NT2/D1 (cell line): ENCODE data around the gene FHAD1.

ENCODE experiments used
- DNase-seq: peaks from one replicate; pipeline ENCODE4 v3.0.0-alpha.2; 2011; ENCODE audit warnings: low read depth, low spot score
- H3K27me3 ChIP-seq: 2 replicates; pipeline ENCODE4 v1.6.0; 2011; ENCODE audit warnings: mild to moderate bottlenecking; ENCODE audit not compliant: insufficient read length, insufficient read depth
- H3K36me3 ChIP-seq: 2 replicates; pipeline ENCODE4 v1.6.1; 2011; ENCODE audit warnings: mild to moderate bottlenecking, low read length, mixed read lengths; ENCODE audit not compliant: insufficient read depth, insufficient read length
- H3K4me1 ChIP-seq: 2 replicates; pipeline ENCODE4 v1.5.1; 2011; ENCODE audit not compliant: insufficient read depth, insufficient read length
- H3K4me3 ChIP-seq: 2 replicates; pipeline ENCODE4 v1.5.1; 2011; ENCODE audit warnings: low read depth; ENCODE audit not compliant: insufficient read length
- H3K9ac ChIP-seq: 2 replicates; pipeline ENCODE4 v1.6.0; 2011; ENCODE audit warnings: low read depth; ENCODE audit not compliant: insufficient read length
- H3K9me3 ChIP-seq: 2 replicates; pipeline ENCODE4 v1.5.1; 2011; ENCODE audit warnings: mild to moderate bottlenecking, low read length; ENCODE audit not compliant: insufficient read depth
- SUZ12 ChIP-seq: IDR thresholded peaks from 2 replicates; pipeline ENCODE4 v1.6.1; 2011; ENCODE audit not compliant: insufficient read length, insufficient read depth; ENCODE audit errors: extremely low read depth
- YY1 ChIP-seq: IDR thresholded peaks from 2 replicates; pipeline ENCODE4 v1.6.1; 2011; ENCODE audit not compliant: insufficient read length, insufficient read depth
- ZNF274 ChIP-seq: IDR thresholded peaks from 2 replicates; pipeline ENCODE4 v1.6.1; 2011; ENCODE audit warnings: mild to moderate bottlenecking, low read depth, low read length

The FHAD1 gene

GRCh38 chr1:15218287-15219279 is 28.4 kb upstream of the FHAD1 start:
- H3K4me1 ChIP-seq, result no peaks in the 10 kb centered on the region
- H3K36me3 ChIP-seq, result peaks cover 5% of the 10 kb centered on the region
- peaks cover 10% of the 10 kb centered on the region; the same call in 1 of the 2 replicates for H3K9me3 ChIP-seq
- TF ChIP-seq SUZ12 (no peak), ZNF274 (no peak), YY1 (no peak)
- H3K4me3 ChIP-seq, result no peak overlapping the region
- no peaks in the 10 kb centered on the region for H3K27me3 ChIP-seq
- H3K9ac ChIP-seq, result no peak overlapping the region
- no peak for DNase-seq

- H3K9ac ChIP-seq, result no peak overlapping the region
Observed at GRCh38 chr1:15219280-15220023, 27.6 kb upstream of the FHAD1 start.

GRCh38 chr1:15220024-15220392 is 27.0 kb upstream of the FHAD1 start:
- TF ChIP-seq SUZ12, result no peak
- no peak for TF ChIP-seq YY1
- TF ChIP-seq ZNF274, result no peak
- peaks cover 4% of the 10 kb centered on the region for H3K36me3 ChIP-seq
- no peaks in the 10 kb centered on the region for H3K4me1 ChIP-seq
- DNase-seq, result no peak
- no peak overlapping the region for H3K9ac ChIP-seq
- H3K9me3 ChIP-seq, result peaks cover 10% of the 10 kb centered on the region; the same call in 1 of the 2 replicates
- H3K4me3 ChIP-seq, result no peak overlapping the region
- H3K27me3 ChIP-seq, result no peaks in the 10 kb centered on the region

More at GRCh38 chr1:15219280-15220023, 27.6 kb upstream of the FHAD1 start:
- H3K4me3 ChIP-seq, result no peak overlapping the region
- H3K36me3 ChIP-seq, result peaks cover 5% of the 10 kb centered on the region
- no peak for DNase-seq
- H3K4me1 ChIP-seq, result no peaks in the 10 kb centered on the region
- peaks cover 10% of the 10 kb centered on the region; the same call in 1 of the 2 replicates for H3K9me3 ChIP-seq
- no peaks in the 10 kb centered on the region for H3K27me3 ChIP-seq
- TF ChIP-seq ZNF274, result no peak
- TF ChIP-seq SUZ12, result no peak
- no peak for TF ChIP-seq YY1

- no peak for TF ChIP-seq ZNF274
- no peak for TF ChIP-seq YY1
- TF ChIP-seq SUZ12, result no peak
- no peak for DNase-seq
- Histone ChIP-seq H3K9ac (no peak overlapping the region), H3K36me3 (no peaks in the 10 kb centered on the region), H3K4me1 (no peaks in the 10 kb centered on the region), H3K4me3 (no peak overlapping the region), H3K9me3 (peaks cover 10% of the 10 kb centered on the region; the same call in 1 of the 2 replicates), H3K27me3 (no peaks in the 10 kb centered on the region)
Observed at GRCh38 chr1:15220825-15221431, 26.1 kb upstream of the FHAD1 start.

GRCh38 chr1:15222653-15223303 is 24.2 kb upstream of the FHAD1 start:
- Histone ChIP-seq H3K9me3 (peaks cover 10% of the 10 kb centered on the region; the same call in 1 of the 2 replicates), H3K9ac (no peak overlapping the region), H3K27me3 (no peaks in the 10 kb centered on the region), H3K4me3 (no peak overlapping the region), H3K36me3 (no peaks in the 10 kb centered on the region), H3K4me1 (no peaks in the 10 kb centered on the region)
- no peak for DNase-seq
- TF ChIP-seq ZNF274 (no peak), YY1 (no peak), SUZ12 (no peak)

- H3K36me3 ChIP-seq, result no peaks in the 10 kb centered on the region
- no peaks in the 10 kb centered on the region for H3K4me1 ChIP-seq
- no peak overlapping the region for H3K4me3 ChIP-seq
- no peaks in the 10 kb centered on the region for H3K27me3 ChIP-seq
- DNase-seq, result no peak
- no peak overlapping the region for H3K9ac ChIP-seq
- no peak for TF ChIP-seq ZNF274
- no peak for TF ChIP-seq SUZ12
- no peak for TF ChIP-seq YY1
- no peaks in the 10 kb centered on the region for H3K9me3 ChIP-seq
Observed at GRCh38 chr1:15224259-15224869, 22.7 kb upstream of the FHAD1 start.
